ENCODE data around the gene AFTPH. TPM values are rescaled to one million over a fixed set of nuclear protein-coding genes. Genes with fewer than 3 reads are reported as not detected.

The AFTPH gene
- total and polyA plus RNA-seq, 8 donors: 16.1 to 35.4 (median 19.6) TPM

- H3K36me3 ChIP-seq: no peaks in the 10 kb centered on the region
- ATAC-seq (no peak), FAIRE-seq (no peak), DNase-seq (no peak)
- TF ChIP-seq, protein P1, sequence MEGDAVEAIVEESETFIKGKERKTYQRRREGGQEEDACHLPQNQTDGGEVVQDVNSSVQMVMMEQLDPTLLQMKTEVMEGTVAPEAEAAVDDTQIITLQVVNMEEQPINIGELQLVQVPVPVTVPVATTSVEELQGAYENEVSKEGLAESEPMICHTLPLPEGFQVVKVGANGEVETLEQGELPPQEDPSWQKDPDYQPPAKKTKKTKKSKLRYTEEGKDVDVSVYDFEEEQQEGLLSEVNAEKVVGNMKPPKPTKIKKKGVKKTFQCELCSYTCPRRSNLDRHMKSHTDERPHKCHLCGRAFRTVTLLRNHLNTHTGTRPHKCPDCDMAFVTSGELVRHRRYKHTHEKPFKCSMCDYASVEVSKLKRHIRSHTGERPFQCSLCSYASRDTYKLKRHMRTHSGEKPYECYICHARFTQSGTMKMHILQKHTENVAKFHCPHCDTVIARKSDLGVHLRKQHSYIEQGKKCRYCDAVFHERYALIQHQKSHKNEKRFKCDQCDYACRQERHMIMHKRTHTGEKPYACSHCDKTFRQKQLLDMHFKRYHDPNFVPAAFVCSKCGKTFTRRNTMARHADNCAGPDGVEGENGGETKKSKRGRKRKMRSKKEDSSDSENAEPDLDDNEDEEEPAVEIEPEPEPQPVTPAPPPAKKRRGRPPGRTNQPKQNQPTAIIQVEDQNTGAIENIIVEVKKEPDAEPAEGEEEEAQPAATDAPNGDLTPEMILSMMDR (IDR thresholded peaks at IDR 0.05): no peak
- no peaks in the 10 kb centered on the region for H3K9me3 ChIP-seq
- WGBS, 2 donors: 83 to 91% methylated on average over 3 of the region's 3 CpGs
- peaks cover 0 to 3% (median 0%) of the 10 kb centered on the region in 4 donors for H3K27me3 ChIP-seq
- intact Hi-C loops (cut with DNase I): loop anchor here in 1 of 3 donors (5.0 kb wide), 1 partner anchor 451 kb away; no protein-coding TSS in a partner anchor
- H3K4me1 ChIP-seq: no peaks in the 10 kb centered on the region
- no peak overlapping the region for H3K4me3 ChIP-seq
- no peak overlapping the region for H3K27ac ChIP-seq
Measured at GRCh38 chr2:64492821-64493220, 31.3 kb upstream of the AFTPH start.

- no peak overlapping the region for H3K27ac ChIP-seq
- H3K27me3 ChIP-seq: peaks cover 0 to 3% (median 0%) of the 10 kb centered on the region in 4 donors
- H3K36me3 ChIP-seq: no peaks in the 10 kb centered on the region
- H3K4me3 ChIP-seq: no peak overlapping the region
- TF ChIP-seq, protein P1 (IDR thresholded peaks at IDR 0.05): no peak
- intact Hi-C loops (cut with DNase I): loop anchor here in 1 of 3 donors (5.0 kb wide), 1 partner anchor 451 kb away; no protein-coding TSS in a partner anchor
- DNase-seq (no peak), FAIRE-seq (no peak), ATAC-seq (no peak)
- H3K4me1 ChIP-seq: no peaks in the 10 kb centered on the region
- 81 to 93% methylated on average over 4 of the region's 4 CpGs for WGBS, 2 donors
- H3K9me3 ChIP-seq: no peaks in the 10 kb centered on the region
Measured at GRCh38 chr2:64493788-64494187, 30.3 kb upstream of the AFTPH start.

GRCh38 chr2:64498438-64498837 is 25.7 kb upstream of the AFTPH start:
- no peak overlapping the region for H3K4me3 ChIP-seq
- H3K27me3 ChIP-seq: peaks cover 0 to 3% (median 0%) of the 10 kb centered on the region in 4 donors
- ATAC-seq: no peak
- WGBS, 2 donors: 73 to 76% methylated on average over 1 of the region's 1 CpG
- TF ChIP-seq, protein P1 (IDR thresholded peaks at IDR 0.05): no peak
- no peaks in the 10 kb centered on the region for H3K4me1 ChIP-seq
- intact Hi-C loops (cut with DNase I): no loop called here
- H3K27ac ChIP-seq: no peak overlapping the region
- DNase-seq: no peak
- H3K9me3 ChIP-seq: no peaks in the 10 kb centered on the region
- FAIRE-seq: no peak
- no peaks in the 10 kb centered on the region for H3K36me3 ChIP-seq

DNA sequence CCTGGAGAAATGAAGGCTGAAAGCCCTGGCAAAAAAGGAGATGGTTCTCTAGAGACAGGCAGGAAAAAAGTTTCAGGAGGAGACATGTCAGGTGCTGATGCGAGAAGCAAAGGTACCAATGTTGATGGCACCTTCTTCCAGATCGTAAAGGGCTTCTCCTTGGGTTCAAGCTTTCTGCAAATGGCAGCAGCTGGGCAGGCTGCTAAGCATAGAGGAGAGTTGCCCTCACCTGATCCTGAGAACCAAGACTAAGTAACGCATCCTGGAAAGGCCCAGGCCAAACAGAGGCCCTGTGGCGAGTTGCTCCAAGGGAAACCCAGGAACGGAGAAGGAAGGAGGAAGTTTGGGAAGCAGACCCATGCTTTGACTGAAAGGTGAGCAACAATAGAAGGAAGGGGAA is 23.6 kb upstream of the AFTPH start:
- ATAC-seq: no peak
- Histone ChIP-seq H3K36me3 (no peaks in the 10 kb centered on the region), H3K4me3 (no peak overlapping the region), H3K27me3 (no peaks in the 10 kb centered on the region), H3K27ac (no peak overlapping the region), H3K9me3 (no peaks in the 10 kb centered on the region), H3K4me1 (no peaks in the 10 kb centered on the region)
- WGBS, 2 donors: 83% methylated on average over 5 of the region's 5 CpGs
- no peak for DNase-seq
- TF ChIP-seq, protein P1 (IDR thresholded peaks at IDR 0.05): no peak
- no peak for FAIRE-seq
- intact Hi-C loops (cut with DNase I): loop anchor here in 1 of 3 donors (10.0 kb wide), 1 partner anchor 446 kb away; no protein-coding TSS in a partner anchor

- no peak overlapping the region for H3K4me3 ChIP-seq
- ATAC-seq: no peak
- no peaks in the 10 kb centered on the region for H3K4me1 ChIP-seq
- WGBS, 2 donors: 58 to 67% methylated on average over 1 of the region's 1 CpG
- H3K27ac ChIP-seq: no peak overlapping the region
- no peaks in the 10 kb centered on the region for H3K36me3 ChIP-seq
- no peaks in the 10 kb centered on the region for H3K9me3 ChIP-seq
- H3K27me3 ChIP-seq: no peaks in the 10 kb centered on the region
- TF ChIP-seq, protein P1 (IDR thresholded peaks at IDR 0.05): no peak
- intact Hi-C loops (cut with DNase I): loop anchor here in 1 of 3 donors (10.0 kb wide), 1 partner anchor 447 kb away; no protein-coding TSS in a partner anchor
- FAIRE-seq: no peak
- DNase-seq: no peak
Measured at GRCh38 chr2:64501946-64502345, 22.2 kb upstream of the AFTPH start.
